ENCODE data around the gene PPFIA1. TPM values are rescaled to one million over a fixed set of nuclear protein-coding genes. Genes with fewer than 3 reads are reported as not detected.

PPFIA1 gene
- total RNA-seq, 6 donors from 2014 or later = 53.7 to 164 (median 83.3) TPM

DNA sequence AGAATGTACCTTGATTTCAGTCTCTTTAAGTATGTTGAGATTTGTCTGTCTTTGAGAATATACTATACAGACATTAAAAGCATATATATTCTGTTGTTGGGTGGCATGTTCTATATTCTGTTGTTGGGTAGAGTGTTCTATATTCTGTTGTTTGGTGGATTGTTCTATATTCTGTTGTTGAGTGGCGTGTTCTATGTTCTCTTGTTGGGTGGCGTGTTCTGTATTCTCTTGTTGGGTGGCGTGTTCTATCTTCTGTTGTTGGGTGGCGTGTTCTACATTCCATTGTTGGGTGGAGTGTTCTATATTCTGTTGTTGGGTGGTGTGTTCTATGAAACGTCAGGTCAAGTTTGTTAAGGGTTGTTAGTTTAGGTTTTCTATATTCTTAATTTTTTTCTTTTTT is 100.8 kb downstream of the PPFIA1 start:
- DNase-seq (no peak), ATAC-seq (ENCODE audit: low FRiP score in 2 of 2) (peak; percentile 58 to 82)
- no peak overlapping the region for H3K27ac ChIP-seq
- no peaks in the 10 kb centered on the region for H3K9me3 ChIP-seq
- TF ChIP-seq POLR2AphosphoS5 (IDR thresholded peaks at IDR 0.05) = no peak
- TF ChIP-seq EP300 (IDR thresholded peaks at IDR 0.05) = no peak
- TF ChIP-seq POLR2A (IDR thresholded peaks at IDR 0.05) = no peak
- TF ChIP-seq, protein P1, sequence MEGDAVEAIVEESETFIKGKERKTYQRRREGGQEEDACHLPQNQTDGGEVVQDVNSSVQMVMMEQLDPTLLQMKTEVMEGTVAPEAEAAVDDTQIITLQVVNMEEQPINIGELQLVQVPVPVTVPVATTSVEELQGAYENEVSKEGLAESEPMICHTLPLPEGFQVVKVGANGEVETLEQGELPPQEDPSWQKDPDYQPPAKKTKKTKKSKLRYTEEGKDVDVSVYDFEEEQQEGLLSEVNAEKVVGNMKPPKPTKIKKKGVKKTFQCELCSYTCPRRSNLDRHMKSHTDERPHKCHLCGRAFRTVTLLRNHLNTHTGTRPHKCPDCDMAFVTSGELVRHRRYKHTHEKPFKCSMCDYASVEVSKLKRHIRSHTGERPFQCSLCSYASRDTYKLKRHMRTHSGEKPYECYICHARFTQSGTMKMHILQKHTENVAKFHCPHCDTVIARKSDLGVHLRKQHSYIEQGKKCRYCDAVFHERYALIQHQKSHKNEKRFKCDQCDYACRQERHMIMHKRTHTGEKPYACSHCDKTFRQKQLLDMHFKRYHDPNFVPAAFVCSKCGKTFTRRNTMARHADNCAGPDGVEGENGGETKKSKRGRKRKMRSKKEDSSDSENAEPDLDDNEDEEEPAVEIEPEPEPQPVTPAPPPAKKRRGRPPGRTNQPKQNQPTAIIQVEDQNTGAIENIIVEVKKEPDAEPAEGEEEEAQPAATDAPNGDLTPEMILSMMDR (IDR thresholded peaks at IDR 0.05) = no peak
- H3K4me1 ChIP-seq = peaks cover 0 to 5% (median 0%) of the 10 kb centered on the region in 4 donors
- WGBS, 2 donors = 63 to 65% methylated on average over 5 of the region's 5 CpGs
- H3K4me3 ChIP-seq = no peak overlapping the region
- H3K36me3 ChIP-seq = peaks cover 19 to 56% (median 35%) of the 10 kb centered on the region in 4 donors
- H3K27me3 ChIP-seq = no peaks in the 10 kb centered on the region

GRCh38 chr11:70372076-70372475 is 101.6 kb downstream of the PPFIA1 start:
- Histone ChIP-seq H3K27ac (no peak overlapping the region), H3K4me3 (no peak overlapping the region), H3K4me1 (no peaks in the 10 kb centered on the region), H3K9me3 (no peaks in the 10 kb centered on the region), H3K27me3 (no peaks in the 10 kb centered on the region), H3K36me3 (peaks cover 19 to 62% (median 39%) of the 10 kb centered on the region in 4 donors)
- ATAC-seq (ENCODE audit: low FRiP score in 2 of 2) = no peak
- WGBS, 2 donors = 91 to 97% methylated on average over 8 of the region's 8 CpGs
- no peak for DNase-seq
- TF ChIP-seq EP300 (IDR thresholded peaks at IDR 0.05) (no peak), POLR2A (IDR thresholded peaks at IDR 0.05) (no peak), POLR2AphosphoS5 (IDR thresholded peaks at IDR 0.05) (no peak)
- TF ChIP-seq, protein P1 (IDR thresholded peaks at IDR 0.05) = no peak

GRCh38 chr11:70376621-70377020 is 106.1 kb downstream of the PPFIA1 start:
- Histone ChIP-seq H3K4me1 (no peaks in the 10 kb centered on the region), H3K27ac (no peak overlapping the region), H3K4me3 (no peak overlapping the region), H3K27me3 (no peaks in the 10 kb centered on the region), H3K36me3 (peaks cover 35 to 90% (median 57%) of the 10 kb centered on the region in 4 donors), H3K9me3 (no peaks in the 10 kb centered on the region)
- TF ChIP-seq POLR2AphosphoS5 (IDR thresholded peaks at IDR 0.05) = no peak
- no peak for TF ChIP-seq EP300 (IDR thresholded peaks at IDR 0.05)
- TF ChIP-seq, protein P1 (IDR thresholded peaks at IDR 0.05) = no peak
- TF ChIP-seq POLR2A (IDR thresholded peaks at IDR 0.05) = no peak
- ATAC-seq (ENCODE audit: low FRiP score in 2 of 2) (no peak), DNase-seq (no peak)
- WGBS, 2 donors = 92 to 96% methylated on average over 12 of the region's 12 CpGs

- TF ChIP-seq, protein P1 (IDR thresholded peaks at IDR 0.05) = no peak
- no peak for TF ChIP-seq POLR2AphosphoS5 (IDR thresholded peaks at IDR 0.05)
- TF ChIP-seq POLR2A (IDR thresholded peaks at IDR 0.05) = no peak
- no peak for TF ChIP-seq EP300 (IDR thresholded peaks at IDR 0.05)
- H3K27ac ChIP-seq = no peak overlapping the region
- no peak overlapping the region for H3K4me3 ChIP-seq
- WGBS, 2 donors = 90 to 93% methylated on average over 8 of the region's 8 CpGs
- H3K4me1 ChIP-seq = no peaks in the 10 kb centered on the region
- no peaks in the 10 kb centered on the region for H3K27me3 ChIP-seq
- H3K9me3 ChIP-seq = no peaks in the 10 kb centered on the region
- ATAC-seq (ENCODE audit: low FRiP score in 2 of 2) (no peak), DNase-seq (no peak)
- H3K36me3 ChIP-seq = peaks cover 28 to 93% (median 58%) of the 10 kb centered on the region in 4 donors
These were observed 107.2 kb downstream of the PPFIA1 start for GRCh38 chr11:70377645-70378044.

DNA sequence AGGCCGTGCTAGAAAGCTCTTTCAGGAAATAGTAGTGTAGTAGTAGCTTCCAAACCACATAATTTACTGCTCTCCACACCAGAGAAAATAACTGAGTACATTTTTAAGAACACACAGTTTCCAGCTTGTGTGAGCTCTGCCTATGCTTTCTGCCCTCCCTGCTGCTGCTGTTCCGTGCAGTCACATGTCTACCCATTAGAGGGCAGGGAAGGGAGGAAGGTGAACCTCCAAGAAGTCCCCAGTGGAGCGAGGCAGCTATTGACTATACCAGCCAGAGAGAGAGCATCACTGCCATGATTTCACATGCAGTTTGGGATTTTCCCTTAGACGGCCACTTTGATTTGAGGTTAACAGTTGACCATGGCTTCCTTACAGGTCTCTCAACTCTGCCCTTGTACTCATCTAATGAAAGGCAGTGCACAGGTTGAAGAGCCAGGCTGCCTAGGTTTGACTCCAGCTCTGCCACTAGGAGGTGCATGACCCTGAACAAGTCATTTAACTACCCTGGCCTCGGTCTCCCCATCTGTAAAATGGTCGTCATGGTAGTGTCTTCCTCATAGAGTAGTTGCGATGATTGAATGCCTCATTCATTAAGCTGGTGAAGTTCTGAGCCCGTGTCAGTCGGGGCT is 108.1 kb downstream of the PPFIA1 start:
- WGBS, 2 donors = 90 to 97% methylated on average over 8 to 9 of the region's 9 CpGs
- H3K36me3 ChIP-seq = peaks cover 21 to 86% (median 51%) of the 10 kb centered on the region in 4 donors

More for the DNA sequence above, 108.1 kb downstream of the PPFIA1 start:
- no peak for TF ChIP-seq POLR2A (IDR thresholded peaks at IDR 0.05)
- no peak for TF ChIP-seq EP300 (IDR thresholded peaks at IDR 0.05)
- TF ChIP-seq, protein P1 (IDR thresholded peaks at IDR 0.05) = no peak
- TF ChIP-seq POLR2AphosphoS5 (IDR thresholded peaks at IDR 0.05) = no peak
- no peak overlapping the region for H3K4me3 ChIP-seq
- peak in 1 of 2 donors; percentile 15 for ATAC-seq (ENCODE audit: low FRiP score in 2 of 2)
- H3K4me1 ChIP-seq = no peaks in the 10 kb centered on the region
- no peak overlapping the region for H3K27ac ChIP-seq
- no peaks in the 10 kb centered on the region for H3K9me3 ChIP-seq
- H3K27me3 ChIP-seq = no peaks in the 10 kb centered on the region
- no peak for DNase-seq

Measured in upper lobe of left lung (tissue), 6 donors.